H9 (cell line): ENCODE measurements around the gene RNF220. TPM values are rescaled to one million over a fixed set of nuclear protein-coding genes. Genes with fewer than 3 reads are reported as not detected.

Experiments used
- DNase-seq: peaks from one replicate; pipeline ENCODE4 v3.0.0-alpha.2; 2017
- H2AFZ ChIP-seq: one replicate; pipeline ENCODE4 v1.6.1; 2013; ENCODE audit warnings: mild to moderate bottlenecking, low read length, control low read depth, moderate library complexity
- H2AK5ac ChIP-seq: 2 replicates; pipeline ENCODE4 v1.6.1; 2013; ENCODE audit warnings: low read length, control low read depth, mixed read lengths; ENCODE audit not compliant: insufficient read length
- H2BK120ac ChIP-seq: one replicate; pipeline ENCODE4 v1.6.1; 2013; ENCODE audit warnings: low read depth, mild to moderate bottlenecking, low read length, control low read depth, inconsistent platforms; ENCODE audit not compliant: poor library complexity, severe bottlenecking
- H2BK12ac ChIP-seq: 2 replicates; pipeline ENCODE4 v1.6.1; 2013; ENCODE audit warnings: low read length, control low read depth, mixed read lengths, low read depth; ENCODE audit not compliant: insufficient read length
- H2BK15ac ChIP-seq: 2 replicates; pipeline ENCODE4 v1.6.1; 2013; ENCODE audit warnings: low read depth, low read length, control low read depth
- H2BK20ac ChIP-seq: one replicate; pipeline ENCODE4 v1.6.1; 2013; ENCODE audit warnings: low read depth, mild to moderate bottlenecking, low read length, control low read depth, inconsistent platforms; ENCODE audit not compliant: poor library complexity, severe bottlenecking
- H2BK5ac ChIP-seq: 2 replicates; pipeline ENCODE4 v1.6.1; 2013; ENCODE audit warnings: low read length, control low read depth, mixed read lengths; ENCODE audit not compliant: insufficient read length
- H3K14ac ChIP-seq: 2 replicates; pipeline ENCODE4 v1.6.1; 2013; ENCODE audit warnings: low read length, control low read depth; ENCODE audit not compliant: insufficient read depth
- H3K18ac ChIP-seq: 2 replicates; pipeline ENCODE4 v1.6.1; 2013; ENCODE audit warnings: low read depth, mild to moderate bottlenecking, mixed read lengths, low read length, control low read depth; ENCODE audit not compliant: insufficient read length
- H3K23ac ChIP-seq: 2 replicates; pipeline ENCODE4 v1.6.1; 2013; ENCODE audit warnings: low read length, control low read depth, mixed read lengths, low read depth; ENCODE audit not compliant: insufficient read length
- H3K23me2 ChIP-seq: 2 replicates; pipeline ENCODE4 v1.6.1; 2013; ENCODE audit warnings: low read depth, mild to moderate bottlenecking, mixed read lengths, low read length, control low read depth; ENCODE audit not compliant: insufficient read length, poor library complexity, severe bottlenecking
- H3K27ac ChIP-seq: 2 replicates; pipeline ENCODE4 v1.5.1; 2013; ENCODE audit warnings: low read length, control low read depth, mixed read lengths, low read depth; ENCODE audit not compliant: insufficient read length
- H3K27me3 ChIP-seq: 2 replicates; pipeline ENCODE4 v1.6.1; 2013; ENCODE audit warnings: low read length, control low read depth, inconsistent platforms; ENCODE audit not compliant: insufficient read depth
- H3K4ac ChIP-seq: 2 replicates; pipeline ENCODE4 v1.6.1; 2013; ENCODE audit warnings: low read depth, mild to moderate bottlenecking, control low read depth, inconsistent platforms, low read length, moderate library complexity
- H3K4me1 ChIP-seq: 2 replicates; pipeline ENCODE4 v1.6.1; 2013; ENCODE audit warnings: low read length, control low read depth, inconsistent platforms; ENCODE audit not compliant: insufficient read depth
- H3K4me2 ChIP-seq: 2 replicates; pipeline ENCODE4 v1.6.1; 2013; ENCODE audit warnings: low read length, control low read depth, mixed read lengths; ENCODE audit not compliant: insufficient read length, insufficient read depth
- H3K56ac ChIP-seq: 2 replicates; pipeline ENCODE4 v1.6.1; 2013; ENCODE audit warnings: low read depth, mild to moderate bottlenecking, mixed read lengths, low read length, control low read depth; ENCODE audit not compliant: insufficient read length
- H3K79me1 ChIP-seq: 2 replicates; pipeline ENCODE4 v1.6.1; 2013; ENCODE audit warnings: low read depth, mild to moderate bottlenecking, moderate library complexity, low read length, control low read depth, inconsistent platforms; ENCODE audit not compliant: insufficient read depth, poor library complexity, severe bottlenecking
- H3K79me2 ChIP-seq: 2 replicates; pipeline ENCODE4 v1.6.1; 2013; ENCODE audit warnings: low read length, control low read depth, inconsistent platforms; ENCODE audit not compliant: insufficient read depth
- H3K9ac ChIP-seq: 2 replicates; pipeline ENCODE4 v1.6.1; 2013; ENCODE audit warnings: low read length, control low read depth, mixed read lengths; ENCODE audit not compliant: insufficient read length; ENCODE audit errors: extremely low read depth
- H3K9me3 ChIP-seq: one replicate; pipeline ENCODE4 v1.6.1; 2013; ENCODE audit warnings: low read depth, low read length, inconsistent platforms; ENCODE audit not compliant: control insufficient read depth
- H3T11ph ChIP-seq: one replicate; pipeline ENCODE4 v1.6.1; 2013; ENCODE audit warnings: mild to moderate bottlenecking, low read length, control low read depth, inconsistent platforms
- H4K20me1 ChIP-seq: one replicate; pipeline ENCODE4 v1.6.1; 2013; ENCODE audit not compliant: control insufficient read depth, insufficient read length, insufficient read depth
- H4K5ac ChIP-seq: 2 replicates; pipeline ENCODE4 v1.6.1; 2013; ENCODE audit warnings: low read depth, mild to moderate bottlenecking, mixed read lengths, low read length, control low read depth; ENCODE audit not compliant: insufficient read length
- H4K8ac ChIP-seq: replicated peaks from 2 replicates; pipeline ENCODE4 v1.6.1; 2013; ENCODE audit warnings: low read length, control low read depth, mixed read lengths, low read depth; ENCODE audit not compliant: insufficient read length
- H4K91ac ChIP-seq: 2 replicates; pipeline ENCODE4 v1.6.1; 2013; ENCODE audit warnings: low read depth, mild to moderate bottlenecking, moderate library complexity, mixed read lengths, low read length, control low read depth; ENCODE audit not compliant: insufficient read length
- H3K27ac Mint-ChIP-seq, 3 experiments: 2 replicates in 2 of 3; 3 replicates in 1 of 3; pipeline ENCODE4 v1.8.0; 2020 to 2021; ENCODE audit warnings: mixed read lengths in 3 of 3, mild to moderate bottlenecking in 1 of 3, moderate library complexity in 1 of 3
- H3K27me3 Mint-ChIP-seq: 2 replicates; pipeline ENCODE4 v1.8.0; 2021; ENCODE audit warnings: low read depth, mild to moderate bottlenecking, moderate library complexity, mixed read lengths
- H3K36me3 Mint-ChIP-seq, 3 experiments: 2 replicates in 2 of 3; 3 replicates in 1 of 3; pipeline ENCODE4 v1.8.0; 2020 to 2021; ENCODE audit warnings: low read depth in 3 of 3, mixed read lengths in 3 of 3; ENCODE audit not compliant: insufficient read depth in 1 of 3
- H3K4me1 Mint-ChIP-seq, 2 experiments: 2 replicates each; pipeline ENCODE4 v1.8.0; 2020; ENCODE audit warnings: mixed read lengths in 2 of 2
- H3K4me3 Mint-ChIP-seq, 2 experiments: 2 replicates in 1 of 2; 3 replicates in 1 of 2; pipeline ENCODE4 v1.8.0; 2020 to 2021; ENCODE audit warnings: mild to moderate bottlenecking in 2 of 2, mixed read lengths in 2 of 2, moderate library complexity in 1 of 2
- H3K9me3 Mint-ChIP-seq, 2 experiments: 2 replicates in 1 of 2; 3 replicates in 1 of 2; pipeline ENCODE4 v1.8.0; 2020; ENCODE audit warnings: mild to moderate bottlenecking in 2 of 2, mixed read lengths in 2 of 2, moderate library complexity in 1 of 2
- WGBS: extraction: QIAGEN DNeasy Blood & Tissue Kit; methylation state at CpG from one replicate; pipeline ENCODE4 v1.1.7; 2013; ENCODE audit warnings: missing lambda C conversion rate, low lambda C conversion rate, mixed read lengths; ENCODE audit not compliant: insufficient read length; ENCODE audit errors: extremely low coverage; 5-methylcytosine and 5-hydroxymethylcytosine counted together
- total RNA-seq: library from RNA; stranded (reverse); gene quantifications from 2 replicates; pipeline ENCODE4 v1.2.1, GENCODE V29; 2021
- TF ChIP-seq, protein P1 (sequence below): fragments of 200-600 bp; sonication (generic); conservative IDR thresholded peaks from 3 replicates; pipeline ENCODE4 v1.8.0; 2021; ENCODE audit warnings: antibody characterized with exemption, mild to moderate bottlenecking

The RNF220 gene
- total RNA-seq, 1 experiment from 2014 or later: 109 TPM

DNA sequence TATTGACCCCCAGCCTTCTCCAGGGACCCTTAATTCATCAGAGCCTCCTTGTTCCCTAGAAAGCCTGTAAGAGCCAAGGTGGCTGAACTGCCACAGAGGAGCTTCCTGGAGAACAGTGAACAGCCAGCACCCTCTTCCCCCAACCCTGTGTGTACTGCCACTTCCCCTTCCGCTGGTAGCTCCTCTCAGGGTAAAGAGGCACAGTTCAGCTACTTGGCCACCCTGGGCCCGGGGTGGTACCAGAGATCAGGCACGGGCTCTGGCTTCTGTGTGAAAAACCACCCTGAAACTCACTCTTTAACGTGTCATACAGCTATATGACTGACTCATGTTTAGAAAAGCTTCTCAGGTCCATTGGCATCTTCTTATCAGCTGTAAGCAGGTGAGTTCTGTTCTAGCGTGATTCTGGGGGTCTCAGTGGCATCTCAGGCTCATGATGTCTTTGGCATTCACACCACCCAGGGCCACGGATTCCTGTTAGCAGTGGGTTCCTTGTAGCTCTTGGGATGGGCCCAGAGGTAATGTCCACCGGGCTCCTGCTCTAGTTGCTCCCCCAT, 291.8 kb downstream of the RNF220 start:
- H3K79me1 ChIP-seq: no peaks in the 10 kb centered on the region
- Mint-ChIP-seq H3K36me3 (no peaks in the 10 kb centered on the region), H3K4me1 (peaks cover 0 to 5% of the 10 kb centered on the region in 2 experiments; a peak in 2 of 4 replicates), H3K27ac (no peak overlapping the region), H3K27me3 (peaks cover 5% of the 10 kb centered on the region), H3K9me3 (no peaks in the 10 kb centered on the region), H3K4me3 (no peak overlapping the region)
- H3T11ph ChIP-seq: no peak overlapping the region
- H3K9ac ChIP-seq: no peak overlapping the region
- H3K23ac ChIP-seq: no peak overlapping the region
- no peak overlapping the region for H2BK20ac ChIP-seq
- TF ChIP-seq, protein P1, sequence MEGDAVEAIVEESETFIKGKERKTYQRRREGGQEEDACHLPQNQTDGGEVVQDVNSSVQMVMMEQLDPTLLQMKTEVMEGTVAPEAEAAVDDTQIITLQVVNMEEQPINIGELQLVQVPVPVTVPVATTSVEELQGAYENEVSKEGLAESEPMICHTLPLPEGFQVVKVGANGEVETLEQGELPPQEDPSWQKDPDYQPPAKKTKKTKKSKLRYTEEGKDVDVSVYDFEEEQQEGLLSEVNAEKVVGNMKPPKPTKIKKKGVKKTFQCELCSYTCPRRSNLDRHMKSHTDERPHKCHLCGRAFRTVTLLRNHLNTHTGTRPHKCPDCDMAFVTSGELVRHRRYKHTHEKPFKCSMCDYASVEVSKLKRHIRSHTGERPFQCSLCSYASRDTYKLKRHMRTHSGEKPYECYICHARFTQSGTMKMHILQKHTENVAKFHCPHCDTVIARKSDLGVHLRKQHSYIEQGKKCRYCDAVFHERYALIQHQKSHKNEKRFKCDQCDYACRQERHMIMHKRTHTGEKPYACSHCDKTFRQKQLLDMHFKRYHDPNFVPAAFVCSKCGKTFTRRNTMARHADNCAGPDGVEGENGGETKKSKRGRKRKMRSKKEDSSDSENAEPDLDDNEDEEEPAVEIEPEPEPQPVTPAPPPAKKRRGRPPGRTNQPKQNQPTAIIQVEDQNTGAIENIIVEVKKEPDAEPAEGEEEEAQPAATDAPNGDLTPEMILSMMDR: no peak
- no peak overlapping the region for H3K4ac ChIP-seq
- no peak overlapping the region for H3K18ac ChIP-seq
- no peak overlapping the region for H3K27ac ChIP-seq
- H3K4me2 ChIP-seq: no peak overlapping the region
- no CpG with 5 or more reads among the region's 7 CpGs for WGBS
- no peak overlapping the region for H3K56ac ChIP-seq
- no peaks in the 10 kb centered on the region for H3K27me3 ChIP-seq
- no peaks in the 10 kb centered on the region for H3K79me2 ChIP-seq
- H2BK5ac ChIP-seq: no peak overlapping the region
- H4K8ac ChIP-seq: no peak overlapping the region
- no peak overlapping the region for H2BK12ac ChIP-seq
- H4K5ac ChIP-seq: no peak overlapping the region
- no peak for DNase-seq
- no peaks in the 10 kb centered on the region for H3K9me3 ChIP-seq
- no peaks in the 10 kb centered on the region for H3K23me2 ChIP-seq
- H2BK15ac ChIP-seq: no peak overlapping the region
- H2AFZ ChIP-seq: no peak overlapping the region
- no peaks in the 10 kb centered on the region for H3K4me1 ChIP-seq
- H3K14ac ChIP-seq: no peak overlapping the region
- no peaks in the 10 kb centered on the region for H4K20me1 ChIP-seq
- no peak overlapping the region for H2AK5ac ChIP-seq
- no peak overlapping the region for H2BK120ac ChIP-seq
- no peak overlapping the region for H4K91ac ChIP-seq
